AG04449 (cell line): Measurements from ENCODE around the gene BLMH.
"Not testable (repeated sequence)": the region's sequence is repeated elsewhere in the genome, so short reads cannot be mapped to it uniquely, and the experiment has no call there.

Experiments
- CTCF ChIA-PET: fragments of 350-600 bp; formaldehyde crosslinking; extraction: SDS; loops from one replicate; lab custom pipeline; 2021; ENCODE audit warnings: antibody characterized with exemption; lab: Yijun Ruan, JAX
- POLR2A ChIA-PET: fragments of 400-600, 350-600 bp; formaldehyde crosslinking; extraction: SDS; loops from one replicate; lab custom pipeline; 2020; ENCODE audit warnings: antibody characterized with exemption, inconsistent platforms; lab: Yijun Ruan, JAX
- DNase-seq: peaks from one replicate; pipeline ENCODE4 v3.0.0-alpha.2; 2010; ENCODE audit warnings: low read depth, low spot score
- H3K4me3 ChIP-seq: 2 replicates; pipeline ENCODE4 v1.5.1; 2011; ENCODE audit warnings: low read depth, mild to moderate bottlenecking, control low read depth, low read length
- TF ChIP-seq, protein P1 (sequence below): IDR thresholded peaks from one replicate; pipeline ENCODE4 v1.5.1; 2011; ENCODE audit warnings: mild to moderate bottlenecking, moderate library complexity, low read length, control low read depth, inconsistent platforms; ENCODE audit not compliant: insufficient read depth; ENCODE audit errors: missing control alignments

Gene BLMH

DNA sequence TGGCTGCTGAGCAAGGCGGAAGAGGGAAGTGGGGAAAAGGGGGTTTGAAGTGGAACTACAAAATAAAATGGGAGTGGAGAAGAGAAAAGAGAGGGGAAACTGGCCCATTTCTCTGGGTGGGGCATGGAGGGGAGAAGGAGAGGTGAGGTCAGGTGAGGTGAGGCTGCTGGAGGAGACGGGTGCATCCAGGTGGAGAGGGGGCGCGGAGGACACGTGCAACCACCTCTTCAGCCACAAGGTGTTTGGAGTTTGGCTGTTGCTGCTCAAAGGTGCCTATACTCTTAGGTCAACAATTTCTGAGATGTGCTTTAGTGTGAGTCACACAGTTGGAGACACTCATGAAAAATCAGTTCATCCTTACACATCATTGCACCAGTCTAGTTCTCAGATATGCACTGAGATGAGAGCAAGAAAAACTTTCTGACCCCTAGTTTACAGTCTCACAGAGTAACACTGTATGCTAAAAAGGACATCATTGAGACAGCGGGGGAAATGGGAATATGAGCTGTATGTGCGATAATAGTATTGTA is 61.1 kb downstream of the BLMH start:
- ChIA-PET POLR2A (no interaction called here), CTCF (no interaction called here)
- no peak overlapping the region for H3K4me3 ChIP-seq
- TF ChIP-seq, protein P1, sequence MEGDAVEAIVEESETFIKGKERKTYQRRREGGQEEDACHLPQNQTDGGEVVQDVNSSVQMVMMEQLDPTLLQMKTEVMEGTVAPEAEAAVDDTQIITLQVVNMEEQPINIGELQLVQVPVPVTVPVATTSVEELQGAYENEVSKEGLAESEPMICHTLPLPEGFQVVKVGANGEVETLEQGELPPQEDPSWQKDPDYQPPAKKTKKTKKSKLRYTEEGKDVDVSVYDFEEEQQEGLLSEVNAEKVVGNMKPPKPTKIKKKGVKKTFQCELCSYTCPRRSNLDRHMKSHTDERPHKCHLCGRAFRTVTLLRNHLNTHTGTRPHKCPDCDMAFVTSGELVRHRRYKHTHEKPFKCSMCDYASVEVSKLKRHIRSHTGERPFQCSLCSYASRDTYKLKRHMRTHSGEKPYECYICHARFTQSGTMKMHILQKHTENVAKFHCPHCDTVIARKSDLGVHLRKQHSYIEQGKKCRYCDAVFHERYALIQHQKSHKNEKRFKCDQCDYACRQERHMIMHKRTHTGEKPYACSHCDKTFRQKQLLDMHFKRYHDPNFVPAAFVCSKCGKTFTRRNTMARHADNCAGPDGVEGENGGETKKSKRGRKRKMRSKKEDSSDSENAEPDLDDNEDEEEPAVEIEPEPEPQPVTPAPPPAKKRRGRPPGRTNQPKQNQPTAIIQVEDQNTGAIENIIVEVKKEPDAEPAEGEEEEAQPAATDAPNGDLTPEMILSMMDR = no peak
- no peak for DNase-seq

DNA sequence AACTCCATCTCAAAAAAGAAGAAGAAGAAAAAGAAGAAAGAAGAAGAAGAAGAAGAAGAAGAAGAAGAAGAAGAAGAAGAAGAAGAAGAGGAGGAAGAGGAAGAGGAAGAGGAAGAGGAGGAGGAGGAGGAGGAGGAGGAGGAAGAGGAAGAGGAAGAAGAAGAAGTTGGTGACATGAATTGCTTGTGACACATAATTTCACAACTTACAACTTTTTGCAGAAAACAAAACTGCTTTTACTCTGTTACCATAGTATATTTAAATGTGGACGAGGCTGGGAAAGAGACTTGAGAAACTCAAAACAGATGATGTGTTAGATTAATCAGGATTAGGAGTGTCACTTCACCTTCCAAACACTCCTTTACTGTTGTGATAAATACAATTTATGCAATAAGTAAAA is 61.7 kb downstream of the BLMH start:
- H3K4me3 ChIP-seq, POLR2A ChIA-PET, CTCF ChIA-PET, DNase-seq: not testable (repeated sequence)

DNA sequence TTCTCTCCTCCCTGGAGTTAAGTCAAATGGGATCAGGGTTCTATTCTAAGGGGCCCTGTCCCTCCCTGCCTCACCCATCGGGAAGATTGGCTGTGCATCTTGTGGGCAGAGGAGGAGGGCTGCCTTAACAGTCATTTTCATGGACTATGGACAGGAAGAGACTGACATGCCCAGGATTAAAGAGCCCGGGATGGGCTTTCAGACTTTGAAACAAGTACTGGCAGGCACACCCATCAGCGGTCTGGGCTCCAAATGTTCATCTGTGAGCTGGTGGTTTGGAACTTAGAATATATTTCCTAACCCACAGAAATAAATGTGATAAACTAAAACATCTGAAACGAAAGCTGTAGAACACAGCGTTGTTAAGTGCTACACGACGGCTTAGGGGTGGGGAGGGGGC is 62.7 kb downstream of the BLMH start:
- ChIA-PET CTCF (no interaction called here), POLR2A (interaction anchor here (0.6 kb wide), 1 partner anchor 15 kb away, joined by 4 read pairs; no protein-coding TSS in a partner anchor)
- DNase-seq = no peak
- TF ChIP-seq, protein P1 = no peak
- no peak overlapping the region for H3K4me3 ChIP-seq

DNA sequence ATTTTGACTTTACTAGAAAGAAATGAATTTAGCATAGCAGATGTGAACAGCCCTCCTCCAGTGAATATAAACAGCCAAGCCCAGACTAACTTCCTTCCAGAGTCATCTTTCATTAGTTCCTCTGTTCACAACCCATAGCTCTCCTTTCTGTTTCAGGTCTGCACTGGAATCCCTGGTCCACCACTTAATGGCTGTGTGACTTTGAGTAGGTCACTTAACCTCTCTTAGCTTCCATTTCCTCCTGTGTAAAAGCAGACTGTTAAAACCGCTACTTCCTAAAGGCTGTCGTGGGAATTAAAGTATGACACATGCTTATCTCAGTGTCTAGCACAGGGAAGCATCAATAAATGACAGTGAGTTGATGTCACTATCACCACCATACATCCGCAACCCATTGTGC is 63.7 kb downstream of the BLMH start:
- TF ChIP-seq, protein P1 = no peak
- no peak overlapping the region for H3K4me3 ChIP-seq
- DNase-seq = no peak
- ChIA-PET CTCF (no interaction called here), POLR2A (no interaction called here)

DNA sequence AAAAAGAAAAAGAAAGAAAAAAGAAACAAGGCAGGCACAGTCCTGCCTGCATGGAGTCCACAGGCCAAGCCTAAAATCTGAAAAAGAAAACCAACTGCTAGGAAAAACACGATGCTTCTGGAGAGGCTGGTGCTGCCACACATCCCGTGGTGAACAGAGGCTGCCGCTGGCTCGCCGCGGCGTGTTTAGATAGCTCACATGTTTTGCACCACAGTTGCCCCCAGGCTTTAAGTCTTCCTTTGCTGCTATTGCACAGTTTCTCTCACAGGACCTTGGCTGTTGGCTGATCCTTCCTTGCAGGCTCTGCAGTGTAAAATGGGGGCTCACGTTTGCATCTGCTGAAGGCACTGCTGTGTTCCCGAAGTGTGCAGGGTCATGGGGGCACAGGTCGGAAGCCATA is 64.9 kb downstream of the BLMH start:
- POLR2A ChIA-PET = no interaction called here
- DNase-seq = no peak
- TF ChIP-seq, protein P1 = no peak
- CTCF ChIA-PET = interaction anchor here (1.1 kb wide), 1 partner anchor 102 kb away, joined by 3 read pairs; no protein-coding TSS in a partner anchor
- H3K4me3 ChIP-seq = no peak overlapping the region

DNA sequence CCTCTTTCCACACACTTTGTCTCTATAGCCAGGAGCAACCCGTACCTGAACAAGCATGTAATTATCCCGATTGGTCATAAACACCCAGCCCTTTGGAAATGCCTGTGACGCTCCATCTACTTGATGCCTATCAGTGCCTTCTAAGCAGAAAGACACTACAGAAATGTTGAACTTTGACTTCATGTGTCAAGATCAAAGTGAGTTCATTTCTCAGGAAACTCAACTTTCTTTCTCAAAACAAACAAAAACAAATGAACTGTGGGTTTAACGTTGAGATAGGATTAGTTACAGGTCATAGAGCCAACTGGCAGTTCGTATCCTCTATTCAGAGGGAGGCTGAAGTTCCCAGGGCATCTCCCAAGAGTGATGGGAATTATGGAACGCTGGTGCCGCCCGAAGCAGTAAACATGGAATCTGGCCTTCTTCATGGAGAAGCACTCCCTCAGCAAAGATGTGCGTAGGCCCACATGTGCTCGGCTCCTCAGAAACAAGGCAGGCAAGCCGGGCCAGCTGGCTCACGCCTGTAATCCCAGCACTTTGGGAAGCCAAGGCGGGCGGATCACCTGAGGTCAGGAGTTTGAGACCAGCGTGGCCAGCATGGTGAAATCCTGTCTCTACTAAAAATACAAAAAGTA is 65.7 kb downstream of the BLMH start:
- H3K4me3 ChIP-seq = no peak overlapping the region
- DNase-seq = no peak
- POLR2A ChIA-PET = no interaction called here
- CTCF ChIA-PET = interaction anchor here (1.1 kb wide), 1 partner anchor 101 kb away, joined by 3 read pairs; no protein-coding TSS in a partner anchor
- TF ChIP-seq, protein P1 = no peak

DNA sequence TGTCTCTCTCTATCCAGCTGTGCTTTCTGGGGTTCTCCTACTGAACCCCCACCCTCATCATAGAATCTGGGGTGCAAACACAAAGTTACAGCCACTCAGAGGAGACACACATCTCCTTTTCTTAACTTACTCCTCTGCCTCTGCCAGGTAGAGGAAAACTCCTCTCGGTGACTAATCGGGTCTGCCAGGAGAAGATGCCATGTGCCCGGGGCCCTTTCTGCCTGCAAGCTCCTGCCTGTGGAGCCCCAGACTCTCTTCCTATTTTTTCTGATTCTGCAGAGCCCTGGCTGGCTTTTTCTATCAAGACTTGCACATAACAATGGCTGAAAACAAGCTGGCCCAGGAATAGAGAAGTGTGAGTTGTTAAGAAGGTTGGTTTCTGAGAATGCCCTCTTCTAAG is 66.6 kb downstream of the BLMH start:
- ChIA-PET POLR2A (no interaction called here), CTCF (no interaction called here)
- DNase-seq = no peak
- no peak overlapping the region for H3K4me3 ChIP-seq
- TF ChIP-seq, protein P1 = no peak
